K562 treated with DMSO at 1 percent for 48 hours (cell line): ENCODE results near the gene PCNX3. TPM values are rescaled to one million over a fixed set of nuclear protein-coding genes. Genes with fewer than 3 reads are reported as not detected.

Source experiments
- total RNA-seq: library from RNA; unstranded; fragments of 300-600 nt; gene quantifications from 2 replicates; pipeline ENCODE4 v1.2.3, GENCODE V29; 2022; ENCODE audit warnings: low replicate concordance; ENCODE audit errors: extremely low read depth

PCNX3 gene
- total RNA-seq: not detected in 2 replicates

GRCh38 chr11:65615229-65615949 lies at the start of gene PCNX3:
Gene PCNX3, plus strand, starts transcription at chr11:65615776. Its CDS starts 536 bp downstream, at chr11:65616312.

GRCh38 chr11:65569973-65570918 lies 45.3 kb upstream of the PCNX3 start, which contains the start of gene ZNRD2:
Gene ZNRD2, plus strand, starts transcription at chr11:65570477. Its CDS starts 15 bp downstream, at chr11:65570492.

GRCh38 chr11:65572356-65573051 lies 43.1 kb upstream of the PCNX3 start, which contains the start of gene FAM89B:
Gene FAM89B, plus strand, starts transcription at chr11:65572538. Its CDS starts 132 bp downstream, at chr11:65572670.

GRCh38 chr11:65575568-65576231 lies 39.9 kb upstream of the PCNX3 start, which contains the start of gene EHBP1L1:
Gene EHBP1L1, plus strand, starts transcription at chr11:65576053. Its CDS starts 250 bp downstream, at chr11:65576303.

GRCh38 chr11:65595543-65596281 lies 19.9 kb upstream of the PCNX3 start, which contains the start of gene KCNK7:
Gene KCNK7, minus strand, starts transcription at chr11:65595800. Its CDS starts 28 bp downstream, at chr11:65595772.

GRCh38 chr11:65637794-65638419 lies 22.3 kb downstream of the PCNX3 start, which contains the start of gene SIPA1:
Gene SIPA1, plus strand, starts transcription at chr11:65638101. Its CDS starts 2,821 bp downstream, at chr11:65640922.

GRCh38 chr11:65662799-65663638 lies 47.4 kb downstream of the PCNX3 start, which contains the start of gene RELA:
Gene RELA, minus strand, starts transcription at chr11:65662916. Its CDS starts 84 bp downstream, at chr11:65662832.

Other genes with a start within 250 kb of the PCNX3 start
- not detected in 2 replicates for gene SLC25A45, start 233.1 kb upstream of the PCNX3 start, total RNA-seq
- not detected in 2 replicates for gene FRMD8, start 229.1 kb upstream of the PCNX3 start, total RNA-seq
- 149 TPM in 1 of 2 replicates, not detected in the other for gene NEAT1, start 193.0 kb upstream of the PCNX3 start, total RNA-seq
- gene MALAT1, start 116.7 kb upstream of the PCNX3 start, total RNA-seq: not detected in 2 replicates
- not detected in 2 replicates for gene SCYL1, start 90.7 kb upstream of the PCNX3 start, total RNA-seq
- gene LTBP3, start 57.4 kb upstream of the PCNX3 start, total RNA-seq: not detected in 2 replicates
- gene ZNRD2, start 45.3 kb upstream of the PCNX3 start, total RNA-seq: not detected in 2 replicates
- not detected in 2 replicates for gene FAM89B, start 43.2 kb upstream of the PCNX3 start, total RNA-seq
- not detected in 2 replicates for gene EHBP1L1, start 39.7 kb upstream of the PCNX3 start, total RNA-seq
- gene KCNK7, start 20.0 kb upstream of the PCNX3 start, total RNA-seq: not detected in 2 replicates
- 226 TPM in 1 of 2 replicates, not detected in the other for gene MAP3K11, start 1.6 kb upstream of the PCNX3 start, total RNA-seq
- gene SIPA1, start 22.3 kb downstream of the PCNX3 start, total RNA-seq: 104 TPM in 1 of 2 replicates, not detected in the other
- gene RELA, start 47.1 kb downstream of the PCNX3 start, total RNA-seq: not detected in 2 replicates
- not detected in 2 replicates for gene KAT5, start 96.5 kb downstream of the PCNX3 start, total RNA-seq
- not detected in 2 replicates for gene RNASEH2C, start 105.0 kb downstream of the PCNX3 start, total RNA-seq
- gene AP5B1, start 165.2 kb downstream of the PCNX3 start, total RNA-seq: not detected in 2 replicates
- gene OVOL1, start 171.3 kb downstream of the PCNX3 start, total RNA-seq: not detected in 2 replicates
- gene SNX32, start 218.2 kb downstream of the PCNX3 start, total RNA-seq: not detected in 2 replicates
- gene CFL1, start 242.4 kb downstream of the PCNX3 start, total RNA-seq: 572 TPM in 1 of 2 replicates, not detected in the other
- gene MUS81, start 244.7 kb downstream of the PCNX3 start, total RNA-seq: not detected in 2 replicates